HepG2 (cell line): ENCODE measurements around the gene APC2. TPM values are rescaled to one million over a fixed set of nuclear protein-coding genes. Genes with fewer than 3 reads are reported as not detected.

Experiments used
- CCDC6 ChIP-seq: sonication (generic); formaldehyde crosslinking; IDR thresholded peaks from 2 replicates; pipeline ENCODE4 v1.8.1; 2022; ENCODE audit warnings: mild to moderate bottlenecking, missing genetic modification reagents, moderate library complexity
- ESRRA ChIP-seq: sonication (generic); formaldehyde crosslinking; IDR thresholded peaks from 2 replicates; pipeline ENCODE4 v1.5.1; 2020; ENCODE audit warnings: mild to moderate bottlenecking, low read depth, missing genetic modification reagents
- ETV5 ChIP-seq: IDR thresholded peaks from 2 replicates; pipeline ENCODE4 v1.6.1; 2018; ENCODE audit warnings: missing biosample characterization, missing genetic modification reagents, inconsistent platforms, borderline replicate concordance
- EZH2 ChIP-seq: conservative IDR thresholded peaks from 2 replicates; pipeline ENCODE4 v1.6.1; 2012; ENCODE audit warnings: mild to moderate bottlenecking, low read depth, low read length, moderate library complexity
- HDAC1 ChIP-seq: sonication (generic); formaldehyde crosslinking; IDR thresholded peaks from 2 replicates; pipeline ENCODE4 v1.5.1; 2020; ENCODE audit warnings: mild to moderate bottlenecking, missing genetic modification reagents
- KLF12 ChIP-seq: sonication (generic); formaldehyde crosslinking; IDR thresholded peaks from 2 replicates; pipeline ENCODE4 v1.4.0; 2020; ENCODE audit warnings: missing genetic modification reagents, borderline replicate concordance
- MZF1 ChIP-seq: sonication (generic); formaldehyde crosslinking; IDR thresholded peaks from 2 replicates; pipeline ENCODE4 v1.8.1; 2023; ENCODE audit warnings: mild to moderate bottlenecking, missing genetic modification reagents, borderline replicate concordance
- RFX3 ChIP-seq: IDR thresholded peaks from 2 replicates; pipeline ENCODE4 v1.6.1; 2016; ENCODE audit warnings: missing biosample characterization, missing genetic modification reagents
- RXRB ChIP-seq: IDR thresholded peaks from 2 replicates; pipeline ENCODE4 v1.6.1; 2016; ENCODE audit warnings: borderline replicate concordance, missing genetic modification reagents, missing compliant biosample characterization
- ZFP1 ChIP-seq: IDR thresholded peaks from 2 replicates; pipeline ENCODE4 v1.6.1; 2016
- ZMAT3 ChIP-seq: sonication (generic); formaldehyde crosslinking; conservative IDR thresholded peaks from 2 replicates; pipeline ENCODE4 v1.7.0; 2021; ENCODE audit warnings: missing genetic modification reagents
- ZNF207 ChIP-seq: fragments of 450-650 bp; IDR thresholded peaks from 2 replicates; pipeline ENCODE4 v1.6.1; 2016; ENCODE audit warnings: antibody characterized with exemption, borderline replicate concordance
- ZNF225 ChIP-seq: sonication (generic); formaldehyde crosslinking; IDR thresholded peaks from 2 replicates; pipeline ENCODE4 v1.4.0; 2020; ENCODE audit warnings: mild to moderate bottlenecking, missing genetic modification reagents
- ZNF564 ChIP-seq: sonication (generic); formaldehyde crosslinking; IDR thresholded peaks from 2 replicates; pipeline ENCODE4 v1.8.1; 2023; ENCODE audit warnings: mild to moderate bottlenecking, missing genetic modification reagents
- polyA plus RNA-seq, 8 experiments: library from polyadenylated mRNA; depleted of rRNA in 3 of 8; stranded (reverse) in 7 of 8; unstranded in 1 of 8; fragments of >200 nt; fragmentation: Illumina TruSeq in 4 of 8; extraction: Trizol in 4 of 8; gene quantifications; 2 replicates each; pipeline versions ENCODE4 v1.2.1 to v1.2.3, GENCODE V29; 2011 to 2016; ENCODE audit warnings: low read depth in 4 of 8, missing spikeins in 1 of 8, mixed read lengths in 1 of 8; ENCODE audit not compliant: insufficient read depth in 1 of 8
- total RNA-seq, 5 experiments: library from RNA; depleted of rRNA; stranded (reverse); fragments of >200 nt; fragmentation: Illumina TruSeq; extraction: Trizol; gene quantifications; 2 replicates each; pipeline ENCODE4 v1.2.3, GENCODE V29; 2016; ENCODE audit warnings: low read depth in 1 of 5
- TF ChIP-seq, protein P1 (sequence below): sonication (generic); formaldehyde crosslinking; IDR thresholded peaks from 2 replicates; pipeline ENCODE4 v1.4.0; 2020; ENCODE audit warnings: missing genetic modification reagents
- TF ChIP-seq, protein P2 (sequence below): sonication (generic); formaldehyde crosslinking; IDR thresholded peaks from 2 replicates; pipeline ENCODE4 v1.5.0; 2020; ENCODE audit warnings: missing genetic modification reagents
- TF ChIP-seq, protein P3 (sequence below): sonication (generic); formaldehyde crosslinking; IDR thresholded peaks from 2 replicates; pipeline ENCODE4 v1.8.0; 2022; ENCODE audit warnings: missing genetic modification reagents, low read depth, mild to moderate bottlenecking, borderline replicate concordance
- TF ChIP-seq, protein P4 (sequence below): sonication (generic); formaldehyde crosslinking; IDR thresholded peaks from one replicate; pipeline ENCODE4 v1.5.1; 2020; ENCODE audit warnings: mild to moderate bottlenecking, missing genetic modification reagents; ENCODE audit errors: not compliant biosample characterization

APC2 gene
- total and polyA plus RNA-seq, 2 of the 13 experiments (the other 11 are each of a cell fraction or from before 2014, with no cell fraction given), result 0.08 to 0.22 TPM

DNA sequence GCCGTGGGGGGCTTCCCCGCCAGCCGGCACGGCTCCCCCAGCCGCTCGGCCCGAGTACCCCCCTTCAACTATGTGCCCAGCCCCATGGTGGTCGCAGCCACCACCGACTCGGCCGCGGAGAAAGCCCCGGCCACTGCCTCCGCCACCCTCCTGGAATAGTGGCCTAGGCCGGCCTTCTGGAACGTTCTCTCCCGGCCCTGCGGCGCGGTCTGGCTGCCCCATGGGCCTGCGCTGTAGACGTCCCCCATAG, 20.1 kb downstream of the APC2 start (continued):
- TF ChIP-seq ZFP1 (CRISPR knock-in tag) (no peak), KLF12 (CRISPR knock-in tag) (no peak), EZH2 (no peak), CCDC6 (no peak), ZNF564 (no peak), RXRB (CRISPR knock-in tag) (no peak), ESRRA (CRISPR knock-in tag) (no peak), RFX3 (no peak), MZF1 (CRISPR knock-in tag) (no peak), ETV5 (no peak), ZNF207 (no peak), ZMAT3 (no peak), HDAC1 (no peak), ZNF225 (no peak)
- TF ChIP-seq, protein P1, sequence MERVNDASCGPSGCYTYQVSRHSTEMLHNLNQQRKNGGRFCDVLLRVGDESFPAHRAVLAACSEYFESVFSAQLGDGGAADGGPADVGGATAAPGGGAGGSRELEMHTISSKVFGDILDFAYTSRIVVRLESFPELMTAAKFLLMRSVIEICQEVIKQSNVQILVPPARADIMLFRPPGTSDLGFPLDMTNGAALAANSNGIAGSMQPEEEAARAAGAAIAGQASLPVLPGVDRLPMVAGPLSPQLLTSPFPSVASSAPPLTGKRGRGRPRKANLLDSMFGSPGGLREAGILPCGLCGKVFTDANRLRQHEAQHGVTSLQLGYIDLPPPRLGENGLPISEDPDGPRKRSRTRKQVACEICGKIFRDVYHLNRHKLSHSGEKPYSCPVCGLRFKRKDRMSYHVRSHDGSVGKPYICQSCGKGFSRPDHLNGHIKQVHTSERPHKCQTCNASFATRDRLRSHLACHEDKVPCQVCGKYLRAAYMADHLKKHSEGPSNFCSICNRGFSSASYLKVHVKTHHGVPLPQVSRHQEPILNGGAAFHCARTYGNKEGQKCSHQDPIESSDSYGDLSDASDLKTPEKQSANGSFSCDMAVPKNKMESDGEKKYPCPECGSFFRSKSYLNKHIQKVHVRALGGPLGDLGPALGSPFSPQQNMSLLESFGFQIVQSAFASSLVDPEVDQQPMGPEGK, result no peak
- TF ChIP-seq, protein P2, sequence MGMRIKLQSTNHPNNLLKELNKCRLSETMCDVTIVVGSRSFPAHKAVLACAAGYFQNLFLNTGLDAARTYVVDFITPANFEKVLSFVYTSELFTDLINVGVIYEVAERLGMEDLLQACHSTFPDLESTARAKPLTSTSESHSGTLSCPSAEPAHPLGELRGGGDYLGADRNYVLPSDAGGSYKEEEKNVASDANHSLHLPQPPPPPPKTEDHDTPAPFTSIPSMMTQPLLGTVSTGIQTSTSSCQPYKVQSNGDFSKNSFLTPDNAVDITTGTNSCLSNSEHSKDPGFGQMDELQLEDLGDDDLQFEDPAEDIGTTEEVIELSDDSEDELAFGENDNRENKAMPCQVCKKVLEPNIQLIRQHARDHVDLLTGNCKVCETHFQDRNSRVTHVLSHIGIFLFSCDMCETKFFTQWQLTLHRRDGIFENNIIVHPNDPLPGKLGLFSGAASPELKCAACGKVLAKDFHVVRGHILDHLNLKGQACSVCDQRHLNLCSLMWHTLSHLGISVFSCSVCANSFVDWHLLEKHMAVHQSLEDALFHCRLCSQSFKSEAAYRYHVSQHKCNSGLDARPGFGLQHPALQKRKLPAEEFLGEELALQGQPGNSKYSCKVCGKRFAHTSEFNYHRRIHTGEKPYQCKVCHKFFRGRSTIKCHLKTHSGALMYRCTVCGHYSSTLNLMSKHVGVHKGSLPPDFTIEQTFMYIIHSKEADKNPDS, result no peak
- TF ChIP-seq, protein P3, sequence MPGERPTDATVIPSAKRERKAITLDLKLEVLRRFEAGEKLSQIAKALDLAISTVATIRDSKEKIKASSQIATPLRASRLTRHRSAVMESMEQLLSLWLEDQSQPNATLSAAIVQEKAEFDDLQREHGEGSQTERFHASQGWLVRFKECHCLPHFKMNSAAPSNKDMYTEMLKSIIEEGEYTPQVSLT (CRISPR knock-in tag), result no peak
- TF ChIP-seq, protein P4, sequence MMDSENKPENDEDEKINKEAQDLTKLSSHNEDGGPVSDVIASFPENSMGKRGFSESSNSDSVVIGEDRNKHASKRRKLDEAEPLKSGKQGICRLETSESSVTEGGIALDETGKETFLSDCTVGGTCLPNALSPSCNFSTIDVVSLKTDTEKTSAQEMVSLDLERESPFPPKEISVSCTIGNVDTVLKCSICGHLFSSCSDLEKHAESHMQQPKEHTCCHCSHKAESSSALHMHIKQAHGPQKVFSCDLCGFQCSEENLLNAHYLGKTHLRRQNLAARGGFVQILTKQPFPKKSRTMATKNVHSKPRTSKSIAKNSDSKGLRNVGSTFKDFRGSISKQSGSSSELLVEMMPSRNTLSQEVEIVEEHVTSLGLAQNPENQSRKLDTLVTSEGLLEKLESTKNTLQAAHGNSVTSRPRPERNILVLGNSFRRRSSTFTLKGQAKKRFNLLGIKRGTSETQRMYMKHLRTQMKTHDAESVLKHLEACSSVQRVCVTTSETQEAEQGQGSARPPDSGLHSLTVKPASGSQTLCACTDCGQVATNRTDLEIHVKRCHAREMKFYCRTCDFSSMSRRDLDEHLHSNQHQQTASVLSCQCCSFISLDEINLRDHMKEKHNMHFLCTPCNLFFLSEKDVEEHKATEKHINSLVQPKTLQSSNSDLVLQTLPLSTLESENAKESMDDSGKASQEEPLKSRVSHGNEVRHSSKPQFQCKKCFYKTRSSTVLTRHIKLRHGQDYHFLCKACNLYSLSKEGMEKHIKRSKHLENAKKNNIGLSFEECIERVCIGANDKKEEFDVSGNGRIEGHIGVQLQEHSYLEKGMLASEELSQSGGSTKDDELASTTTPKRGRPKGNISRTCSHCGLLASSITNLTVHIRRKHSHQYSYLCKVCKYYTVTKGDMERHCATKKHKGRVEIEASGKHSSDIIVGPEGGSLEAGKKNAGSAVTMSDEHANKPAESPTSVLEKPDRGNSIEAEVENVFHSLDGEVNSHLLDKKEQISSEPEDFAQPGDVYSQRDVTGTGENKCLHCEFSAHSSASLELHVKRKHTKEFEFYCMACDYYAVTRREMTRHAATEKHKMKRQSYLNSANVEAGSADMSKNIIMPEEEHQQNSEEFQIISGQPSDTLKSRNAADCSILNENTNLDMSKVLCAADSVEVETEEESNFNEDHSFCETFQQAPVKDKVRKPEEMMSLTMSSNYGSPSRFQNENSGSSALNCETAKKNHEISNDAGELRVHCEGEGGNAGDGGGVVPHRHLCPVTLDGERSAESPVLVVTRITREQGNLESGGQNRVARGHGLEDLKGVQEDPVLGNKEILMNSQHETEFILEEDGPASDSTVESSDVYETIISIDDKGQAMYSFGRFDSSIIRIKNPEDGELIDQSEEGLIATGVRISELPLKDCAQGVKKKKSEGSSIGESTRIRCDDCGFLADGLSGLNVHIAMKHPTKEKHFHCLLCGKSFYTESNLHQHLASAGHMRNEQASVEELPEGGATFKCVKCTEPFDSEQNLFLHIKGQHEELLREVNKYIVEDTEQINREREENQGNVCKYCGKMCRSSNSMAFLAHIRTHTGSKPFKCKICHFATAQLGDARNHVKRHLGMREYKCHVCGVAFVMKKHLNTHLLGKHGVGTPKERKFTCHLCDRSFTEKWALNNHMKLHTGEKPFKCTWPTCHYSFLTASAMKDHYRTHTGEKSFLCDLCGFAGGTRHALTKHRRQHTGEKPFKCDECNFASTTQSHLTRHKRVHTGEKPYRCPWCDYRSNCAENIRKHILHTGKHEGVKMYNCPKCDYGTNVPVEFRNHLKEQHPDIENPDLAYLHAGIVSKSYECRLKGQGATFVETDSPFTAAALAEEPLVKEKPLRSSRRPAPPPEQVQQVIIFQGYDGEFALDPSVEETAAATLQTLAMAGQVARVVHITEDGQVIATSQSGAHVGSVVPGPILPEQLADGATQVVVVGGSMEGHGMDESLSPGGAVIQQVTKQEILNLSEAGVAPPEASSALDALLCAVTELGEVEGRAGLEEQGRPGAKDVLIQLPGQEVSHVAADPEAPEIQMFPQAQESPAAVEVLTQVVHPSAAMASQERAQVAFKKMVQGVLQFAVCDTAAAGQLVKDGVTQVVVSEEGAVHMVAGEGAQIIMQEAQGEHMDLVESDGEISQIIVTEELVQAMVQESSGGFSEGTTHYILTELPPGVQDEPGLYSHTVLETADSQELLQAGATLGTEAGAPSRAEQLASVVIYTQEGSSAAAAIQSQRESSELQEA (CRISPR knock-in tag), result no peak
